ENCODE results near the gene LCN6.

The LCN6 gene

GRCh38 chr9:136762915-136763648 is 14.8 kb upstream of the LCN6 start:
- no peaks in the 10 kb centered on the region for H3K36me3 ChIP-seq (replicated peaks; ENCODE audit: insufficient read depth, low read length)
- TF ChIP-seq, protein P1, sequence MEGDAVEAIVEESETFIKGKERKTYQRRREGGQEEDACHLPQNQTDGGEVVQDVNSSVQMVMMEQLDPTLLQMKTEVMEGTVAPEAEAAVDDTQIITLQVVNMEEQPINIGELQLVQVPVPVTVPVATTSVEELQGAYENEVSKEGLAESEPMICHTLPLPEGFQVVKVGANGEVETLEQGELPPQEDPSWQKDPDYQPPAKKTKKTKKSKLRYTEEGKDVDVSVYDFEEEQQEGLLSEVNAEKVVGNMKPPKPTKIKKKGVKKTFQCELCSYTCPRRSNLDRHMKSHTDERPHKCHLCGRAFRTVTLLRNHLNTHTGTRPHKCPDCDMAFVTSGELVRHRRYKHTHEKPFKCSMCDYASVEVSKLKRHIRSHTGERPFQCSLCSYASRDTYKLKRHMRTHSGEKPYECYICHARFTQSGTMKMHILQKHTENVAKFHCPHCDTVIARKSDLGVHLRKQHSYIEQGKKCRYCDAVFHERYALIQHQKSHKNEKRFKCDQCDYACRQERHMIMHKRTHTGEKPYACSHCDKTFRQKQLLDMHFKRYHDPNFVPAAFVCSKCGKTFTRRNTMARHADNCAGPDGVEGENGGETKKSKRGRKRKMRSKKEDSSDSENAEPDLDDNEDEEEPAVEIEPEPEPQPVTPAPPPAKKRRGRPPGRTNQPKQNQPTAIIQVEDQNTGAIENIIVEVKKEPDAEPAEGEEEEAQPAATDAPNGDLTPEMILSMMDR (IDR thresholded peaks at IDR 0.05; ENCODE audit: low read length): no peak
- TF ChIP-seq EZH2 (optimal IDR thresholded peaks at IDR 0.05; ENCODE audit: low read depth, low read length) (no peak), EZH2phosphoT487 (IDR thresholded peaks at IDR 0.05; ENCODE audit: low read length) (no peak)
- no peaks in the 10 kb centered on the region for H3K79me2 ChIP-seq (ENCODE audit: low read length)
- peaks cover 18% of the 10 kb centered on the region for H3K4me1 ChIP-seq (ENCODE audit: low read length)
- peaks cover 28% of the 10 kb centered on the region for H3K27me3 ChIP-seq (replicated peaks; ENCODE audit: insufficient read depth, low read length)
- no peak for DNase-seq
- H3K4me2 ChIP-seq (ENCODE audit: low read depth, low read length): no peak overlapping the region
- no peaks in the 10 kb centered on the region for H3K9me3 ChIP-seq (replicated peaks; ENCODE audit: insufficient read depth, low read length)
- no peak overlapping the region for H3K4me3 ChIP-seq (ENCODE audit: low read length)
- peaks cover 26% of the 10 kb centered on the region for H3F3A ChIP-seq (ENCODE audit: insufficient read depth, low read length)
- H3K9me2 ChIP-seq (replicated peaks; ENCODE audit: insufficient read depth, low read length): no peaks in the 10 kb centered on the region
- no peak overlapping the region for H2AFZ ChIP-seq (ENCODE audit: low read length)
- no peak overlapping the region for H3K27ac ChIP-seq (ENCODE audit: low read length)
- H4K20me1 ChIP-seq (ENCODE audit: insufficient read depth, low read length): no peaks in the 10 kb centered on the region
- H3K9ac ChIP-seq (ENCODE audit: low read length): no peak overlapping the region

DNA sequence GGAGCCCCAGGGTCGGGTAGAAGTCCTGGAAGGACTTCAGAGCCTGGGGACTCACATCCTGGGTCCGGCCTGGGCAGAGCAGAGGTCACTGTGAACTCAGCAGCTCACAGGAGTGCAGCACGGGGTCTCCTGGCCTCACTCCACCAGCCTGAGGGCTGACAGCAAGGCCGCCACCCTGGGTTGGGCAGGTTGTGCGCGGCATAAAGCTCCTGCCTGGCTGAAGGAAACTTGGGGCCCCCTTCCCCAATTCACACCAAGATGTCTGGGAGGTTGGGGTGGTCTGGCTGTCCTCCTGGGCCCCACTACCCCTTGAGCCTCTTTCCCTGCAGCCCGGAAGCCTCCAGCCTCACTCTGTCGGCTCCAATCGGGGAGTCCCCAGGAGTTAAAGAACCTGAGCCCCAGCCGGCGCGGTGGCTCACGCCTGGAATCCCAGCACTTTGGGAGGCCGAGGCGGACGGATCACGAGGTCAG is 13.9 kb upstream of the LCN6 start:
- H3K36me3 ChIP-seq (replicated peaks; ENCODE audit: insufficient read depth, low read length): no peaks in the 10 kb centered on the region
- H3K9me3 ChIP-seq (replicated peaks; ENCODE audit: insufficient read depth, low read length): no peaks in the 10 kb centered on the region
- no peak overlapping the region for H3K27ac ChIP-seq (ENCODE audit: low read length)
- TF ChIP-seq, protein P1 (IDR thresholded peaks at IDR 0.05; ENCODE audit: low read length): no peak
- TF ChIP-seq EZH2phosphoT487 (IDR thresholded peaks at IDR 0.05; ENCODE audit: low read length) (no peak), EZH2 (optimal IDR thresholded peaks at IDR 0.05; ENCODE audit: low read depth, low read length) (no peak)
- no peak overlapping the region for H3K4me2 ChIP-seq (ENCODE audit: low read depth, low read length)
- no peaks in the 10 kb centered on the region for H4K20me1 ChIP-seq (ENCODE audit: insufficient read depth, low read length)
- H2AFZ ChIP-seq (ENCODE audit: low read length): no peak overlapping the region
- DNase-seq: no peak
- H3K9ac ChIP-seq (ENCODE audit: low read length): no peak overlapping the region
- H3F3A ChIP-seq (ENCODE audit: insufficient read depth, low read length): peaks cover 18% of the 10 kb centered on the region
- no peak overlapping the region for H3K4me3 ChIP-seq (ENCODE audit: low read length)
- H3K79me2 ChIP-seq (ENCODE audit: low read length): no peaks in the 10 kb centered on the region
- H3K27me3 ChIP-seq (replicated peaks; ENCODE audit: insufficient read depth, low read length): peaks cover 31% of the 10 kb centered on the region
- peaks cover 13% of the 10 kb centered on the region for H3K4me1 ChIP-seq (ENCODE audit: low read length)
- no peaks in the 10 kb centered on the region for H3K9me2 ChIP-seq (replicated peaks; ENCODE audit: insufficient read depth, low read length)

GRCh38 chr9:136761545-136761981 is 13.2 kb upstream of the LCN6 start:
- H4K20me1 ChIP-seq (ENCODE audit: insufficient read depth, low read length): no peaks in the 10 kb centered on the region
- H3K27me3 ChIP-seq (replicated peaks; ENCODE audit: insufficient read depth, low read length): peaks cover 38% of the 10 kb centered on the region
- no peak overlapping the region for H3K4me2 ChIP-seq (ENCODE audit: low read depth, low read length)
- H3K79me2 ChIP-seq (ENCODE audit: low read length): no peaks in the 10 kb centered on the region
- no peak overlapping the region for H3K9ac ChIP-seq (ENCODE audit: low read length)
- TF ChIP-seq, protein P1 (IDR thresholded peaks at IDR 0.05; ENCODE audit: low read length): no peak
- TF ChIP-seq EZH2phosphoT487 (IDR thresholded peaks at IDR 0.05; ENCODE audit: low read length) (no peak), EZH2 (optimal IDR thresholded peaks at IDR 0.05; ENCODE audit: low read depth, low read length) (no peak)
- H3K9me3 ChIP-seq (replicated peaks; ENCODE audit: insufficient read depth, low read length): no peaks in the 10 kb centered on the region
- no peak overlapping the region for H3K4me3 ChIP-seq (ENCODE audit: low read length)
- no peak overlapping the region for H2AFZ ChIP-seq (ENCODE audit: low read length)
- H3K36me3 ChIP-seq (replicated peaks; ENCODE audit: insufficient read depth, low read length): no peaks in the 10 kb centered on the region
- H3K4me1 ChIP-seq (ENCODE audit: low read length): peaks cover 8% of the 10 kb centered on the region
- no peak overlapping the region for H3K27ac ChIP-seq (ENCODE audit: low read length)
- no peak for DNase-seq
- no peaks in the 10 kb centered on the region for H3K9me2 ChIP-seq (replicated peaks; ENCODE audit: insufficient read depth, low read length)
- H3F3A ChIP-seq (ENCODE audit: insufficient read depth, low read length): peaks cover 11% of the 10 kb centered on the region
